22Rv1 (cell line): Measurements from ENCODE around the gene GALNS.

Experiments
- CTCF ChIP-seq: fragments of 450-650 bp; IDR thresholded peaks from 2 replicates; pipeline ENCODE4 v1.5.1; 2017; ENCODE audit warnings: mild to moderate bottlenecking
- ZFX ChIP-seq: fragments of 450-650 bp; IDR thresholded peaks from 2 replicates; pipeline ENCODE4 v1.6.1; 2017; ENCODE audit warnings: antibody characterized with exemption, borderline replicate concordance

GRCh38 chr16:88846088-88846487, 10.7 kb downstream of the GALNS start:
- TF ChIP-seq CTCF: no peak
- no peak for TF ChIP-seq ZFX
